HG02981 (cell line): ENCODE measurements around the gene PSMC1.
"Not testable (repeated sequence)": the region's sequence is repeated elsewhere in the genome, so short reads cannot be mapped to it uniquely, and the experiment has no call there.

ENCODE experiments used
- ATAC-seq: cut with Tn5 transposase; IDR thresholded peaks from one replicate; pipeline ENCODE4 v1.9.1; 2021; ENCODE audit warnings: mild to moderate bottlenecking, moderate library complexity; ENCODE audit not compliant: unreplicated experiment

The PSMC1 gene

DNA sequence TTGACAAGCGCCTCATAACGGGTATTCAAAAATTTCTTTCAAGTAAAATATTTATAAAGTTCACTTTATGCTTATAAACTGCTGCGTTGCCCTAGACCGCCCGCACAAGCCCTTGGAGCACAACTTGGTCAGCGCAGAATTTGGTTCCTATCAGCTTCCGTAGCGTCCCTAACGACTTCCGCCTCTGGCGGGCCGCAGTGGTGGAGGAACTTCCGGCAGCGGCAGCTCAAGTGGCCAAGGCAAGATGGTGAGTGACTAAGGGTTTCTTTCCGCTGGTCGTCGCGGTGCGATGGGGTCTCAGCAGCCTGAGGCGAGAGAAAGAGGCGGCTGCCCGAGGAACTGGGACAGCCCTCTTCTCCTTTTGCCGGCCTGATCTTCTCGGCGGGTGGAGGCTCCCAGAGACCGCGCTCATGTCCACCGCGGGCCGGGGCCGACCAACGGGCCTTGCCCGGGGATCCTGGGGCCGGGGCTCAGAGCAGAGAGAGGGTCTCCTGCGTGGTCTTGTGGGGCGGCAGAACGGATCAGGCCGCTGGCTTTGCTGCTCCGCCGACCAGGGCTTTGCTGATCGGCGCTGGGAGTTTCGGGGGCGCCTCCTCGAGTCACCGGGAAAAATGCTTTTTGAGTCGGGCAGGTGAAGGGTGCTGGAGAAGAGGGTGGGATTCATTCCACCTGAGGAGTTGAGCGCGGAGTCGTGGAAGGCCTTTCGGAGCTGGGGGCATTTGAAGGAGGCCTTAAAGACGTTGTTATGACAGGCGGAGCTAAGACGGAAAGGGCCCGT lies at the start of gene PSMC1:
TSS of gene PSMC1 (plus strand) at position 200 of the 778 bp plus-strand sequence. CDS start at position 245, 45 bp downstream.
- ATAC-seq = peak; percentile 93

DNA sequence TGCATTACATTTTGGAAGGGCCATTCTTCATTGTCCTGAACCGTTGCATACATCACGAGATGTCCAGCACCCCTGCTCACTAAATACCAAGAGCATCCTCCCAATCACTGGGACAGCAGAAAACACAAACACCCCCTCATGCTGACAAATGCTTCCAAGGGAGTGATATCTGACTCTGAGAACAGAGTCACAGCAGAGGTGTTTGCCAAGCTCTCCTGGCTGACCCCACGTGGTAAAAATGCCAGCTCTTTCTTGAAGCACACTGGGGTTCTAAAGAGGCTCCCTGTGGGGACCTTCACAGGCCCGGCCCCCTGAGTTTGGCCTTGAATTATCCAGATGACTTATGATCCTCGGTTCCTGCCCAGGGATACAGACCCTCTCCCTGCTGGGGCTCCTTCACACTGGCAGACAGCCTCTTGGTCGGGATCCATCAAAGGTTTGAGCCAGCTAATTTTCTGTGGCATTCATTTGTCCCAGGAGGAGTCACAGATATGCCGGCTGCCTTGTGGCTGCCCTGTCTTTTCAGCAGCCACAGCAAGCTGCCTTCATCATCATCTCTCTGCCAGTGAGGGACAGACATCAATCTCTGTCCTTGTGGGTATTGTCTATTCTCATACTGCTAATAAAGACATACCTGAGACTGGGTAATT lies 43.1 kb upstream of the PSMC1 start:
- no peak for ATAC-seq

DNA sequence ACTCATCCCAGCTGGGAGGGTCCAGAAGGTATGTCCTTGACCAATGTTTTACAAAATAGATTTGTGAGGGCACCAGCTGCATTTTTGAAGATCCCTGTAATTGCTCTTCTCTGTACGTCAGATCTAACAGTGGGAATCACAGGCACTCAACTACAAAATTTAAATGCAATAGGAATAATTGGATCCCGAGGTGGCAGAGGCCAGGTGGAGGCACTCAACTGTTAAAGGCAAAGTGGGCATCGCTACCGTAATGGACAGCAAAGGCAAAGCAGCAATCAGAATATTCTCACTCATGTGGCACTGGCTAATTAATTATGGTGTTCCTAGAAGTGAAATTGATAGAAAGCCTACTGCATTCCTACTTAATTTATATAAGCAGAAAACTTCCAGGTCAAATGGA lies 27.9 kb upstream of the PSMC1 start:
- ATAC-seq = no peak

DNA sequence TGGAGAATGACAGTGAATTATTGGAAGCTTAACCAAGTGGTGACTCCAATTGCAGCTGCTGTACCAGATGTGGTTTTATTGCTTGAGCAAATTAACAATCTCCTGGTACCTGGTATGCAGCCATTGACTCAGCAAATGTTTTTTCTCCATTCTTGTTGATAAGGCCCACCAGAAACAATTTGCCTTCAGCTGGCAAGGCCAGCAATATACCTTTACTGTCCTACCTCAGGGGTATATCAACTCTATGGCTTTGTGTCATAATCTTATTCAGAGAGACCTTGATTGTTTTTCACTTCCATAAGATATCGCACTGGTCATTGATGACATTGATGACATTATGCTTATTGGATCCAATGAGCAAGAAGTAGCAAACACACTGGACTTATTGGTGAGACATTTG lies 26.4 kb upstream of the PSMC1 start:
- not testable (repeated sequence) for ATAC-seq

DNA sequence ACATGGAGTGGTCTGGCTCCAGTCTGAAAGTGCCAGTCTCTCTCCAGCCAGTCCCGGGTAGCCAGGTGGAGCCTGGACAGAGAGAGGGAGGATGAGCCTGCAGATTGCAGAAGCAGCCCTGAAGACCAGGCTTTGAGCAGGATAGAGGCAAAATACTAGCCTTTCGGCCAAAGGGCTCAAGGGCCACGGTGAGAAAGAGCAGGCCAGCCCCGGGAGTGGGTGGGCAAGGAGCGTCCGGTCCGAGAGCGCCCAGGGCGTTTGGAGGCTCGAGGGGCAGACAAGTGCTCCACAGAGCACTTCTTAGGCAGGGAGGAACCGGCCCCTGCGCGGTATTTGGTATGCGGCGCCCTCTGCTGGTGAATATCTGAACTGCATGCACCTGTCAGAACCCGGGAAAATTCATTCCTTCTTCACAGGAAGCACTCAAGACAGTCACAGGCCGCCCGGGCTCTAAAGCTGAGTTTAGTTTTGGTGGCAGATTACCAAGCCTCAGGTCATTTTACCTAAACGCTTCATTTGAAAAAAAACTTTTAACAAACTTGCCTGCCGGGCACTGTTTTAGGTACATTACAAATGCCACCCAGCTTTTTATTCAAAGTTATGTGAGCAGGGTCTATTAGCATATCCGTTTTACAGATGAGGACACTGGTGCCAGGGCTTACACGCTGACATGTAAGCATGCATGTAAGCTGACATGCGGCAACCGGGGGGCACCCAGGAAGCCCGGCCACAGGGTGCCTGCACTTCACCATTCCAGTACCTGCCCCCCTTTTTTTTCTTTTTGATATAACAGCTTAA lies 21.0 kb upstream of the PSMC1 start:
- ATAC-seq = peak; percentile 65

DNA sequence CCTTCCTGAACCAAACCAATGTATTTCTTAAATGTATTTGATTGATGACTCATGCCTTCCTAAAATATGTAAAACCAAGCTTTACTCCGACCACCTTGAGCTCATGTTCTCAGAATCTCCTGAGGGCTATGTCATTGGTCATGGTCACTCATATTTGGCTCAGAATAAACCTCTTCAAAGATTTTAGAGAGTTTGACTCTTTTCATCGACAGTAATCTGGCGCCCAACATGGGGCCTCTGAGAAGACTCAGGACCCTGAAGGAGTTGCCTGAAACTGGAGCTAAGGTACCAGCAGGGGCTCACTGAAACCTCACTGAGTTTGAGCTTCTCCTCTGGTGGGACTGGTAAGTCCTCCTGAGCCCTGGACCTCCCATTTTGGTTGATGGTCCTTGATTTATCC lies 17.2 kb upstream of the PSMC1 start:
- ATAC-seq = no peak

DNA sequence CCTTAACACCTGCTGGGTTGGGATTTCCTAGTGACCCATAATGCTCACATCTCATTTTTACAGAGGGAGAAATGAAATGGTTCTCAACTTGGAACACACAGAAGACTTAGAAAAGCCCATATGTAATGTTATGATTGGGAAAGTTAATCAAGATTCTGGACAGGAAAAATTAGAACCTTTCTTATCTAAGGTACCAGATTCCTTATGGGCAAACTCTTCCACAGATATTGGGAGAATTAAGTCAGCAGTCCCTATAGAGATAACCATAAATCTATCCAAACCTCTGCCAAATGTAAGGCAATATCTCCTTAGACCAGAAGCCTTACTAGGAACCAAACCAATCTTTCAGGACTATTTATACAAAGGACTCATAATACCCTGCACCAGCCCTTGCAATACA lies 13.9 kb upstream of the PSMC1 start:
- no peak for ATAC-seq

DNA sequence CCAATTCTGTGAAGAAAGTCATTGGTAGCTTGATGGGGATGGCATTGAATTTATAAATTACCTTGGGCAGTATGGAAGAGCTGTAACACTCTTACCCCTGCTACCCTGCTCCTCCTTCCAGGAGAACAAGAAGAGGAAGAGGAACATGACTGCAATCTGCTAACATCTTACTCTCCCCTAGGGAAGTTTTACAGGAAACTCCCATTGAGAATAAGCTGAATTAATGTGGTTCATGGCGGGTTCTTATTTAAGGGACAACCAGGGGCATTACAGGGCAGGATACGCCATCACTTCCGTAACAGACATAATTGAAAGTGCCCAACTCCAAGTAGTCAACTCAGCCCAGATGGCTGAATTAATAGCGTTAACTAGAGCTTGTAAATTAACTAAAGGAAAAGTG lies 9.4 kb upstream of the PSMC1 start:
- no peak for ATAC-seq

DNA sequence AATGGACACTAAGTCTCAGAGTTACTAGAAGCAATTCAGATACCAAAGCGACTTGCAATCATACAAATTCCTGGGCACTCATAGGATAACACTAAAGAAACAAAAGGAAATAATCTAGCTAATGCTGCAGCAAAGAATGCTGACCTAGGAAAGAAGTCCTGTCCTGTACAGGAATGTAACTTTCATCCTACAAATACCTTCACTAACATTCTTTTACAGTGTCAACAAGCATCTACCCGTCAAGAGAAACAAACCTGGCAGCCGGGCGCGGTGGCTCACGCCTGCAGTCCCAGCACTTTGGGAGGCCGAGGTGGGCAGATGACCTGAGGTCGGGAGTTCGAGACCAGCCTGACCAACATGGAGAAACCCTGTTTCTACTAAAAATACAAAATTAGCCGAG lies 8.9 kb upstream of the PSMC1 start:
- not testable (repeated sequence) for ATAC-seq

DNA sequence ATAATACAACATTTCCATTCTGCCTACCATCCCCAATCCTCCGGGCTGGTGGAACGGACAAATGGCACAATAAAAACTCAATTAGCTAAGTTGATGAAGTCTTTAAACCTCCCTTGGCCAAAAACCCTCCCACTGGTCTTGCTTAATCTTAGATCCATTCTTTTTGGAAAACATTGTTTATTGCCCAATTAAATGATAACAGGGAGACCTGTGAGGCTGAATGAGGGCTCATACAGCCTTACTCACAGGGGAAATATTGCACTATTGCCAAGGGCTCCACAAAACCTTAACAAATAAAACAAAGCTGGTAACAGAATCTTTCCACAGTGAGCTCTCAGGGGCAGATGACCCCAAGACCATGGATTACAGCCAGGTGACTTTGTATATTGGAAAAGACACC lies 7.8 kb upstream of the PSMC1 start:
- ATAC-seq = no peak

DNA sequence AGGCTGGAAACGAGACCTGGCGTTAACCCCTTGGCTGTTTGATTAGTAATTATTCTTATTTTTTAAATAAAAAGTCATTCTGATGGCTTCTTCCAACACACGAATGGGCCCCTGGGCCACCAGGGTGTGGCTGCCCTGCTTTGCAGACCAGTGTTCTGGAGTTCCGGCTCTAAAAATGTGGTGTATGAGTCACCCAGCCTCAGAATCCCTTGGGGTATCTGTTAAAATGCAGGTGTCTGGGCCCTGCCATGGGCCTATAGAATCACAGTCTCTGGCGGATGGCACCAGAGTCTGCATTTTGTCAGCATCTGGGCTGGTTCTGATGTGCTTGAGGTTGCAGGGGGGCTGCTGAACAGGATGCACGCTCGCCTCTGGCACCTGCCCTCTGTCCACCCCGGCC lies 2.5 kb upstream of the PSMC1 start:
- no peak for ATAC-seq

DNA sequence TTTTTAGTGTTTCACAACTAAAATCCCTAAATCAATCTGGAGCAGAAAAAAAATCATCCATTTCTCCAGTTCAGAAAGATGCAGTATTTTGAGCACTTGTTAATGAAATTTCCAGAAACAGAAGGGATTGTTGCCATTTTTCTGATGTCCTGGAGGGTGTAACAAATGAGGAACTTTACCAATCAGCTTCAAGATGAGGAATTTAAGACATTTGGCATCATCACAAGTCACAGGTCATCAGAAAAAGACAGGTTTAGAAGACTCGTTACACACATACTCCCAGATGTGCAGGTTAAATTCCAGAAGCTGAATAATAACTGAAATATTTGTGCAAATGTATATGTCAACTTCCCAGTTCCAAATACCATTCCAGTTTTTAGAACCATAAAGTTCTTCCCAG lies 482 bp upstream of the PSMC1 start:
- no peak for ATAC-seq

DNA sequence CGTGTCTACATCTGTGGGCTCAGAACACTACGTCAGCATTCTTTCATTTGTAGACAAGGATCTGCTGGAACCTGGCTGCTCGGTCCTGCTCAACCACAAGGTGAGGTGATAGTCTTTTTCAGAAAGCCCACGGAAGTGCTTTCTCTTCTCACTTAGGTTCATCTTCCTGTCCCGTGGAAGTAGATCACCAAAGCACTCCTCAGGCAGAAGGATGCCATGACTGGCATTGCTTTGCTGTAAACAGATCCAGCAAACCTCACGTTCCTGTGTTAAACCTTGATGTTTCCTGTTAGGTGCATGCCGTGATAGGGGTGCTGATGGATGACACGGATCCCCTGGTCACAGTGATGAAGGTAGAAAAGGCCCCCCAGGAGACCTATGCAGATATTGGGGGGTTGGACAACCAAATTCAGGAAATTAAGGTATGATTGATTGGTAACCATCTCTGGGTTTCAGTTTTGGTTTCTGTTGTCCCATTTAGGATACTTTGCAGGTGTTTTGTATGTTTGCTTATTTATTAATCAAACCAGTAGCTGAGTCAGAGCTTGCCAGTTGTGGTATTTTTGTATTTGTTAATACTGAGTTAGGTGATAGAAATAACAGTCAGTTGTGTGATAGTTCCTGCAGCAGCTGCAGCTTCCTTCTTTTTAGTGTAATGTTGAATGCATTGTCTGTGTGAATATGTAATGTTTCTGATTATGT lies 7.5 kb downstream of the PSMC1 start:
- ATAC-seq = peak; percentile 95

DNA sequence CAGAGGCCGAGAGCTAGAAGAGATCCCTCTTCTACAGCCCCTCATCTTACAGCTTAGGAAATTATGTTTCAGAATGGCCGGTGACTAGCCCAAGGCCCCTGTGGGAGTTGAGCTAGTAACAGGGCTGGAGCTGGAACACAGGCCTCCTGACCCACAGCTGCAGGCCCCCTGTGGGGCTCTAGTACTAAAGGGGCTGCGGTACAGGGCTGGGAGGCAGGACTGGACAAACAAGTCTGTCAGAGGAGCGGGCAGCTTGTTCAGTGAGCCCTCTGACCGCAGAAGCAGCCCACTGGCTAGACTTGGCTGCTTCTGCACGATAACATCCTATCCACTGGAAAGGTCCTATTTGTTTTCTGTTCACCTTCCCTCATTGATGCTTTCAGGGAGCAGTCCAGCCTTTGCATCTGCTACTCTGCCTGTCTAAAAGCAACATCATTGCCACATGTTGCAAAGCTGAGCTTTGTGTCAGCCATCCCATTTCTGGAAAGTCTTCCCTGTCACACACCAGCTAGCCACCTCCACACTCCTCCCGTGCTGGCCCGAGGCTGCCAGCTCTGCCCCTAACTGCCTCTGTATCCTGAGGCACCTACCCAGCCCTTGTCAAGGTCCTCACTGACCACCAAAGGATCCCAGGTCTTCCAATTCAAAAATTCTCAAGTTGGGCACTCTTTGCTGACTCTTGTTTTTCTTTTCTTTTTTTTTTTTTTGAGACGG lies 10.2 kb downstream of the PSMC1 start:
- no peak for ATAC-seq

DNA sequence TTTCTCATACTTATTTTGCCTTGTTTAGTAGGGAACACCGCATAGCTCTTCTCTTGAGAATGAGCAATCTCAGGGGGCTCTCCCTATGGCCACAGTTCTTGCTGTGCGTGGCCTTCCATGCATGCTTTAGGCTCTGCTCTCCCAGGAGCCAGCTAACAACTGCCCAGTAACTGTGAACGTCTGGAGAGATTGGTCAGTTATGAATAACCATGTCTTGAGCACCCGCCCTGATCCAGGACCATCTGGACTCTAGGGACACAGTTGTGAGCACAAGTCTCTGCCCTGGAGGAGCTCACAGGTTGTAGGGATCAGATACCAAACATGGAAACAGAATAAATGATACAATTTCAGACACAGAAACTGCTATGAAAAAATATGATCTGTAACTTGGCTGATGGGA lies 12.1 kb downstream of the PSMC1 start:
- ATAC-seq = no peak

DNA sequence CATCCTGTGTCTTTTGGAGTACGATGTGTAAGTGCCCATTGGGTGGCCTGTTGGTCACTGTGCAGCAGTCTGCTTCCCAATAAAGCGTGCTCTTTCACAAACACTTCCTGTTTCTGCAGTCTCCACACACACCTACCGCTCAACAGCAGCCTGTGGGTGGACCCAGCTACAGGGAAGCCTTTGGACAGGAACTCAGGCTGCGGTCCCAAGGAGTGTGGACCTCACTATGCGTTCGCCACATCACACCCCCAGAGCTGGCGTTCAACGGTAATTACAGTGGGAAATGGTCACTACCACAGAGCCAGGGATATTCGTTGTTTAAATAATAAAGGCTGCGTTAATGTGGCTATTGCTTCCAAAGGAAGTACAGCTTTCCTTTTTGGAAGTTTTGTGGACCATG lies 16.2 kb downstream of the PSMC1 start:
- ATAC-seq = no peak

DNA sequence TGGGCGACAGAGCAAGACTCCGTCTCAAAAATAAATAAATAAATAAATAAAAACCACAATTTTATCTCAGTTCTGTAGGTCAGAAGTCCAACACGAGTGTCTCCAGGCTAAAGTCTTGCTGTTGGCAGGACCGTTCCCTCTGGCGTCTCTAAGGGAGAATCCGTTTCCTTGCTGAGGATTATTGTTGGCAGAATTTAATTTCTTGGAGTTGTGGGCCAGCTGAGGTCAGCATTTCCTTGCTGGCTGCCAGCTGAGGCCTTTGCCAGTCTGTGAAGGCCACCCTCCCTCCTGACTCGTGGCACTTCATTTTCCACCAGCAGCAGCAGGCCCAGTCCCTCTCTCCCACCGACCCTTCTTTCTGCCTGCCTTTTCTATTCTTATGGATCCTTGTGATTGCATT lies 17.2 kb downstream of the PSMC1 start:
- ATAC-seq = no peak

DNA sequence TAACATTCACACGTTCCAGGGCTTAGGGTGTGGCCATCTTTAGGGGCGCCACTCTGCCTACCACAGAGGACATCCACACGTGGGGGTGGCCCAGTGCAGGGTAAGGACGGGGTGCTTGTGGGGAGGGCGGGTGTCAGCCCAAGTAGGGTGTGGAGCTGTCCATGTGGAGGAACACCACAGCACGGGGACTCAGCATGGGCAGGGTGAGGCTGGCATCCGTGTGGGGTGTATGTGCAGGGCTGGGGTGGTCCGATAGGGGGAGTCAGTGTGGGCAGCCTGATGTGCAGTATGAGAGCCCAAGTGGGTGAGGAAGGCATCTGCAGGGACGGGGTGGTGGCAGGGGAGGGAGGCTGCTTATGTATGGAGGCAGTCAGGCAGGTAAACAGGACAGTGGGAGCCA lies 17.7 kb downstream of the PSMC1 start:
- no peak for ATAC-seq

DNA sequence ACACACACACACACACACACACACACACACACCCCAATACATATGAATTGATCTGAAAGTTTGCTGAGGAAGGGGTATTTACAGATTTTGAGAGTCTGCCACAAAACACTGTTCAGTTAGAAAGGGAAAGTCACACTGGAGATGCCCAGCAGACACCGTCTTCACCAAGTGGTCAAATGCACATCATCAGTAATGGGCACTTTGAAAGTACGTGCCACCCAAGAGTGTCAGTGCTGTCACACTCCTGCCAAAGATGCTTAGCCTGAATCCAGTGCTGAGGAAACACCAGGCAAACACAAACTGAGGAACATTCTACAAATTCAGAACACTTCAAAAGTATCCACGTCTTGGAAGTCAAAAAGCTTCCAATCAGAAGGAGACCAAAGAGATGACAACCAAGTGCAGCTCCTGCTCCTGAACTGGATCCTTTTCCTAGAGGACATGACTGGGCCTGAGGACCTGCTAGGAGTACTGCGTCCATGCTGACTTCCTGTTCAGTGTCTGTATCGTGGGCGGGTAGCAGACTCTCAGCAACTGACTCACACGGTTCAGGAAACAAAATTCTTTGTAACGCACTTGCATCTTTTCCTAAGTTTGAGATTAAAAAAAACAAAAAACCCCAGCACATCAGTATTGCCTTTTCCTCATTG lies 18.6 kb downstream of the PSMC1 start:
- no peak for ATAC-seq

DNA sequence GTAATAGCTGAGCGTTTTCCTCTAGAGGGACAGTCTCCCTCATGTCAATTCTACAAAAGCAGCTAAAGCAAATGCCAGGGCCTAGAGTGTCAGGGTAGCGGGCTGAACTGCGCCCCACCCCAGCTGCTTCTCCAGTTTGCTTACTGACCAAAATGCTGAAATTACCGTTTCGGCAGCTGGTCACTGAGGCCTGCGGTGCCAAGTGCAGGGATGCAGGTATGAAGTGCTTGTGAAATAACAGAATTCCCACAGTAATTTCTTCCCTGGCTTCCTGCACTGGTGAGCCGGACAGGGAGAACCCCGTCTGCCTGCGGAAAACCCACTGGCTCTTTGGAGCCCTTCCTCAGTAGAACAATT lies 19.1 kb downstream of the PSMC1 start:
- ATAC-seq = no peak
